ENCODE measurements around the gene PTGR3.

PTGR3 gene

GRCh38 chr18:75167759-75168618, 41.0 kb downstream of the PTGR3 start:
- peak; percentile 82 for DNase-seq

- DNase-seq: no peak
Observed at GRCh38 chr18:75167137-75167536, 41.8 kb downstream of the PTGR3 start.

GRCh38 chr18:75165926-75166325, 43.0 kb downstream of the PTGR3 start:
- no peak for DNase-seq

DNA sequence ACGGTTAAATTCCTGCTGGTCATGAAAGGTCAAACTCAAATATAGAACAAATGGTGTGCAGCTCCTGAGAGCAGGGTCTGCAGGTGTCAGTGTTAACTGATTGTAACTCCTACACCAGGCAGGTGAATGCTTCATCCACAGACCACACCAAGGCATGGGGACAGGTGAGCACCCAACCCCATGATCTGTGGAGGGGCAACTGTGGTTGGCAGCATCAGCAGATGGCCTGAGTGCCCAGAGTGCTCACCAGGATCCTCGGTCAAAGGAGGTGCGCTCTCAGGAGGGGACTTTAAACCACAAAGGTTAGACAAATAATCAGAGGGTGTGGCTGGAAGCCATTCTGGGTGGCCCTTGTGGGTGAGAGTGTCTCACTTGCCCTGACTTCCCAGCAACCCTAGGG, 44.5 kb downstream of the PTGR3 start:
- DNase-seq: no peak

DNA sequence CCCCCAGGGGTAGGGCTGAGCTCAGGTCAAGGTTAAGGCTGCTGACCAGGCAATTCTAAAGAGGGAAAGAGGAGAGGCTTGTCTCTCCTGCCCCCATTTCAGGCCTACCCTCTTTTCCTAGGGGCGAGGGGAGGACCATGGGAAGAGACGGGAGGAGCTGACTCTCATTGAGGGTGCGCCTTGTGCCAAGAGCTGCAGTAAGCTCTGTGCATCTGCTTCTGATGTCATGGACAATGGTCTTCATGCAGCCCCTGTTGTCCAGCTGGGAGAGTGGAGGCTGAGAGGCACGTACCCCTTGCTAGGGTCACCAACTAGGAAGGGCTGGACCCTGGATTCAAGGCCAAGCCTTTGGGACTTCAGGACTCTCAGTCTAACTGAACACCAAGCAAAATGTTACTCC, 45.2 kb downstream of the PTGR3 start:
- DNase-seq: no peak

DNA sequence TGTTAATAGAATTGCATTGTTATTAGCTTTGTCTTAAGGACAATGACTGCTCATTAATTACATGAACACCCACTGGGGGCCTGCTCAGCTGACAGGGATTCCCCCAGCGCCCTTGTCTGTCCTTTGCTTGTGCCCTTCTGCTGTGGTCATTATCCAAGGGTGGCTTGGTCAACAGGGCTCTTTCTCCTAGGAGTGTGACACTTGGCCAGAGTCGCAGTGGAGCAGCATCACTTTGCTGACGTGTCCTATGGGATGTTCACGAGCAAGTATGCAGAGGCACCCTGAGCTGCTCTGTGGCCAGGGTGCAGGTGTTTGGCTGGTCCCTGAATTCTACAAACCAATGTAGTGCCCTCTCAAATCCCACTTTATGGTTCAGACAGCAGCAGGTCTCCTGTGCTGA, 46.0 kb downstream of the PTGR3 start:
- DNase-seq: no peak

DNA sequence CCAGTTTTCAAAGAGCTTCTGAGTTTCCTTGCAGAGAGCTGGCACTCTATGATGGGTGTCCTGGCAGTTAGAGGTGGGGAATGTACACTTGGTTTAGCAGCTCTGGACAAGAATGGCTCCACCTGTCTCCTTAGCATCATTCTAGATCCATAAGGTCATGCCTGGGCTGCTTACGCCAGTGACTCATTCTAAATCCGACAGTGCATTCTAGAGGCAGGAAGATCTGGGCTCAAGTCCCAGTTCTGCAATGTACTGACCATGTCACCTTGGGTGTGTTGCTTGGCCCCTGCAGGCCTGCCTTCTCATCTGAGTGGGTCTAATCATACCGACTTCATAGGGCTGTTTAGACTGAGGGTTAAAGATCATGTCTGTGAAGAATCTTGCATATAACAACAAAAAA, 46.5 kb downstream of the PTGR3 start:
- no peak for DNase-seq

GRCh38 chr18:75161256-75162028, 47.5 kb downstream of the PTGR3 start:
- DNase-seq: peak; percentile 70

- DNase-seq: no peak
Observed at GRCh38 chr18:75160364-75160763, 48.6 kb downstream of the PTGR3 start.

- DNase-seq: no peak
Observed at GRCh38 chr18:75159646-75160356, 49.1 kb downstream of the PTGR3 start.

- DNase-seq: no peak
Observed at GRCh38 chr18:75159238-75159518, 49.8 kb downstream of the PTGR3 start.
